HepG2 (cell line): ENCODE data around the gene HOXC11. TPM values are rescaled to one million over a fixed set of nuclear protein-coding genes. Genes with fewer than 3 reads are reported as not detected.

Experiments
- ATAC-seq: fragments of 200-7000 bp; cut with Tn5 transposase; 3 replicates; pipeline ENCODE4 v1.9.1; 2020; ENCODE audit warnings: mild to moderate bottlenecking, moderate library complexity
- BruUV-seq: library from RNA; stranded (reverse); fragments of 400-500 nt; replicated peaks from 2 replicates; lab custom pipeline; 2021; lab: Mats Ljungman, UMichigan
- CTCF ChIA-PET: fragments of 300-600 bp; formaldehyde crosslinking; extraction: SDS; loops from one replicate; lab custom pipeline; 2021; ENCODE audit warnings: low total read pairs, inconsistent platforms, low intra/inter-chr PET ratio; lab: Yijun Ruan, JAX
- POLR2A ChIA-PET: fragments of 350-600 bp; sonication (Branson Sonifier 250); formaldehyde crosslinking; loops from one replicate; lab custom pipeline; 2020; ENCODE audit warnings: antibody characterized with exemption, inconsistent platforms; lab: Yijun Ruan, JAX
- DNase-seq: peaks from one replicate; pipeline ENCODE4 v3.0.0-alpha.2; 2015; ENCODE audit warnings: low spot score
- FAIRE-seq: peaks from 3 replicates; lab custom pipeline; 2011; peaks lifted over from hg19 to GRCh38; lab: Jason Lieb, UNC
- H2AFZ ChIP-seq: one replicate; pipeline ENCODE4 v1.6.1; 2011; ENCODE audit warnings: low read length, inconsistent platforms
- H3K27ac ChIP-seq: fragments of 300-600 bp; 3 replicates; pipeline ENCODE4 v1.8.0; 2011; ENCODE audit warnings: mixed run types, mild to moderate bottlenecking, mixed read lengths, low read length, inconsistent platforms; ENCODE audit not compliant: insufficient read depth; ENCODE audit errors: extremely low read length
- H3K27me3 ChIP-seq, 2 experiments: fragments of 200-600 bp in 1 of 2; 2 replicates in 1 of 2; 3 replicates in 1 of 2; pipeline versions ENCODE4 v1.6.0 to v1.8.0; 2011; ENCODE audit warnings: low read length in 2 of 2, mild to moderate bottlenecking in 2 of 2, moderate library complexity in 2 of 2, inconsistent platforms in 1 of 2; ENCODE audit not compliant: insufficient read depth in 2 of 2, control insufficient read depth in 1 of 2
- H3K36me3 ChIP-seq, 2 experiments: fragments of 200-600 bp in 1 of 2; replicated peaks in 1 of 2; 2 replicates in 1 of 2; 3 replicates in 1 of 2; pipeline versions ENCODE4 v1.5.1 to v1.8.0; 2011; ENCODE audit warnings: low read length in 2 of 2, inconsistent platforms in 1 of 2; ENCODE audit not compliant: insufficient read depth in 2 of 2, control insufficient read depth in 1 of 2
- H3K4me1 ChIP-seq: 2 replicates; pipeline ENCODE4 v1.5.1; 2012; ENCODE audit warnings: low read length, inconsistent platforms; ENCODE audit not compliant: insufficient read depth
- H3K4me2 ChIP-seq: 2 replicates; pipeline ENCODE4 v1.6.0; 2011; ENCODE audit warnings: low read depth, low read length, inconsistent platforms
- H3K4me3 ChIP-seq, 3 experiments: fragments of 200-600 bp in 1 of 3; sonication (generic), shearing (Covaris generic) in 1 of 3; replicated peaks in 1 of 3; 2 replicates each; pipeline ENCODE4 v1.5.1; 2011 to 2016; ENCODE audit warnings: low read length in 3 of 3, inconsistent platforms in 2 of 3, low read depth in 2 of 3, mild to moderate bottlenecking in 2 of 3, control low read depth in 1 of 3, mixed read lengths in 1 of 3; ENCODE audit not compliant: insufficient read depth in 1 of 3
- H3K79me2 ChIP-seq: one replicate; pipeline ENCODE4 v1.6.1; 2011; ENCODE audit warnings: low read length, inconsistent platforms; ENCODE audit not compliant: insufficient read depth
- H3K9ac ChIP-seq: 2 replicates; pipeline ENCODE4 v1.6.0; 2011; ENCODE audit warnings: mild to moderate bottlenecking, low read depth, low read length, inconsistent platforms; ENCODE audit not compliant: insufficient read depth
- H3K9me3 ChIP-seq: 2 replicates; pipeline ENCODE4 v1.5.1; 2012; ENCODE audit warnings: mild to moderate bottlenecking, low read length
- H4K20me1 ChIP-seq: 2 replicates; pipeline ENCODE4 v1.6.0; 2011; ENCODE audit warnings: inconsistent platforms, mild to moderate bottlenecking, low read length, moderate library complexity; ENCODE audit not compliant: insufficient read depth
- IKZF1 ChIP-seq: fragments of 450-650 bp; IDR thresholded peaks from 2 replicates; pipeline ENCODE4 v1.7.1; 2016
- SIX4 ChIP-seq: sonication (generic); formaldehyde crosslinking; IDR thresholded peaks from 2 replicates; pipeline ENCODE4 v1.4.0; 2020; ENCODE audit warnings: missing genetic modification reagents
- SP4 ChIP-seq: sonication (generic); formaldehyde crosslinking; IDR thresholded peaks from 2 replicates; pipeline ENCODE4 v1.8.1; 2023; ENCODE audit warnings: mild to moderate bottlenecking, missing genetic modification reagents
- SRSF9 ChIP-seq: fragments of 200-400 bp; formaldehyde crosslinking; IDR thresholded peaks from 2 replicates; pipeline ENCODE4 v1.6.1; 2018; ENCODE audit warnings: borderline replicate concordance, mild to moderate bottlenecking, low read depth, low read length; ENCODE audit not compliant: insufficient read depth, poor library complexity, severe bottlenecking
- SUZ12 ChIP-seq: fragments of 150-350 bp; IDR thresholded peaks from 2 replicates; pipeline ENCODE4 v1.6.1; 2014; ENCODE audit warnings: low read depth, low read length
- ZNF563 ChIP-seq: sonication (generic); formaldehyde crosslinking; IDR thresholded peaks from 2 replicates; pipeline ENCODE4 v1.8.0; 2022; ENCODE audit warnings: mild to moderate bottlenecking, moderate library complexity, missing genetic modification reagents
- ZNF577 ChIP-seq: sonication (generic); formaldehyde crosslinking; IDR thresholded peaks from 2 replicates; pipeline ENCODE4 v1.4.0; 2020; ENCODE audit warnings: mild to moderate bottlenecking, low read depth, missing genetic modification reagents, borderline replicate concordance
- WGBS: methylation state at CpG from one replicate; pipeline ENCODE4 v1.1.6; 2017; ENCODE audit warnings: low lambda C conversion rate; 5-methylcytosine and 5-hydroxymethylcytosine counted together
- in situ Hi-C: cut with HindIII; loops from 2 replicates; pipeline ENCODE4 v1.10.0; 2017; ENCODE audit warnings: low pct_unique_long_range_greater_than_20kb; ENCODE audit not compliant: extremely low pct_ligation_motif_present
- intact Hi-C: fragments of 100-400 bp; cut with micrococcal nuclease; formaldehyde crosslinking; loops from one replicate; pipeline ENCODE4 v1.10.0; 2022; ENCODE audit not compliant: unreplicated experiment
- polyA plus RNA-seq, 8 experiments: library from polyadenylated mRNA; depleted of rRNA in 3 of 8; stranded (reverse) in 7 of 8; unstranded in 1 of 8; fragments of >200 nt; fragmentation: Illumina TruSeq in 4 of 8; extraction: Trizol in 4 of 8; gene quantifications; 2 replicates each; pipeline versions ENCODE4 v1.2.1 to v1.2.3, GENCODE V29; 2011 to 2016; ENCODE audit warnings: low read depth in 4 of 8, missing spikeins in 1 of 8, mixed read lengths in 1 of 8; ENCODE audit not compliant: insufficient read depth in 1 of 8
- total RNA-seq, 5 experiments: library from RNA; depleted of rRNA; stranded (reverse); fragments of >200 nt; fragmentation: Illumina TruSeq; extraction: Trizol; gene quantifications; 2 replicates each; pipeline ENCODE4 v1.2.3, GENCODE V29; 2016; ENCODE audit warnings: low read depth in 1 of 5
- TF ChIP-seq, protein P1 (sequence below): sonication (generic); formaldehyde crosslinking; IDR thresholded peaks from 2 replicates; pipeline ENCODE4 v1.8.0; 2022; ENCODE audit warnings: mild to moderate bottlenecking, missing genetic modification reagents, borderline replicate concordance
- TF ChIP-seq, protein P2 (sequence below): sonication (generic); formaldehyde crosslinking; IDR thresholded peaks from 2 replicates; pipeline ENCODE4 v1.5.0; 2020; ENCODE audit warnings: mild to moderate bottlenecking, missing genetic modification reagents

The HOXC11 gene
- total and polyA plus RNA-seq, 2 of the 13 experiments (the other 11 are each of a cell fraction or from before 2014, with no cell fraction given), result not detected

DNA sequence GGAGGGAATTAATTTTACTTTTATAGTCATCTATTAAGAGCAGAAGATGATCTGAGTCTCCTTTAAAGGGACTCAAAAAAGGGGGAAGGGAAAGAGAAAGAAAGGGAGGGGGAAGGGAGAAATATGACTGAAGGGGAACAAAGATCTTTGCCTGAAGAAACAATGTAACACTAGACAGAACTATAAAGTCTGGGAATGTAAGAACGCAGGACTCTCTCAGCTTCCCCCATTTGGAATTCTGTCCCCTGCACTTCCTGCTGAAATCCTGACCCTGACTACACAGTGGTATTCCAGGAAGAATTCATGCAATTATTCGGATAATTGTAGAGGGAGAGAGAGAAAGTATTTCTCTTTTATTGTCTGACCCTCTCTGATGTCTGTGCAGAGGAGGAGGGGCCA lies 8.6 kb upstream of the HOXC11 start:
- 2% methylated on average over 2 of the region's 2 CpGs for WGBS
- ATAC-seq (no peak), FAIRE-seq (no peak), DNase-seq (no peak)
- H3K9me3 ChIP-seq, result no peaks in the 10 kb centered on the region
- no peak overlapping the region for H3K4me2 ChIP-seq
- CTCF ChIA-PET, result no interaction called here
- 0 out of 2 replicates have a peak, but pooled peaks cover 2% of the 10 kb centered on the region for H4K20me1 ChIP-seq
- no peak for TF ChIP-seq SP4 (CRISPR knock-in tag)
- TF ChIP-seq SIX4 (CRISPR knock-in tag), result no peak
- no peak for TF ChIP-seq ZNF577 (CRISPR knock-in tag)
- TF ChIP-seq, protein P1, sequence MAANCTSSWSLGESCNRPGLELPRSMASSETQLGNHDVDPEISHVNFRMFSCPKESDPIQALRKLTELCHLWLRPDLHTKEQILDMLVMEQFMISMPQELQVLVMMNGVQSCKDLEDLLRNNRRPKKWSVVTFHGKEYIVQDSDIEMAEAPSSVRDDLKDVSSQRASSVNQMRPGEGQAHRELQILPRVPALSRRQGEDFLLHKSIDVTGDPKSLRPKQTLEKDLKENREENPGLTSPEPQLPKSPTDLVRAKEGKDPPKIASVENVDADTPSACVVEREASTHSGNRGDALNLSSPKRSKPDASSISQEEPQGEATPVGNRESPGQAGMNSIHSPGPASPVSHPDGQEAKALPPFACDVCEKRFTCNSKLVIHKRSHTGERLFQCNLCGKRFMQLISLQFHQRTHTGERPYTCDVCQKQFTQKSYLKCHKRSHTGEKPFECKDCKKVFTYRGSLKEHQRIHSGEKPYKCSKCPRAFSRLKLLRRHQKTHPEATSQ (CRISPR knock-in tag), result no peak
- TF ChIP-seq SUZ12, result no peak
- TF ChIP-seq ZNF563 (CRISPR knock-in tag), result no peak
- no peak for TF ChIP-seq SRSF9
- no peak for TF ChIP-seq IKZF1
- TF ChIP-seq, protein P2, sequence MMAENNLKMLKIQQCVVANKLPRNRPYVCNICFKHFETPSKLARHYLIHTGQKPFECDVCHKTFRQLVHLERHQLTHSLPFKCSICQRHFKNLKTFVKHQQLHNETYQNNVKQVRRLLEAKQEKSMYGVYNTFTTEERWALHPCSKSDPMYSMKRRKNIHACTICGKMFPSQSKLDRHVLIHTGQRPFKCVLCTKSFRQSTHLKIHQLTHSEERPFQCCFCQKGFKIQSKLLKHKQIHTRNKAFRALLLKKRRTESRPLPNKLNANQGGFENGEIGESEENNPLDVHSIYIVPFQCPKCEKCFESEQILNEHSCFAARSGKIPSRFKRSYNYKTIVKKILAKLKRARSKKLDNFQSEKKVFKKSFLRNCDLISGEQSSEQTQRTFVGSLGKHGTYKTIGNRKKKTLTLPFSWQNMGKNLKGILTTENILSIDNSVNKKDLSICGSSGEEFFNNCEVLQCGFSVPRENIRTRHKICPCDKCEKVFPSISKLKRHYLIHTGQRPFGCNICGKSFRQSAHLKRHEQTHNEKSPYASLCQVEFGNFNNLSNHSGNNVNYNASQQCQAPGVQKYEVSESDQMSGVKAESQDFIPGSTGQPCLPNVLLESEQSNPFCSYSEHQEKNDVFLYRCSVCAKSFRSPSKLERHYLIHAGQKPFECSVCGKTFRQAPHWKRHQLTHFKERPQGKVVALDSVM (CRISPR knock-in tag), result no peak
- no peak overlapping the region for H2AFZ ChIP-seq
- BruUV-seq, result no TSS peak
- H3K79me2 ChIP-seq, result no peaks in the 10 kb centered on the region
- H3K36me3 ChIP-seq, result no peaks in the 10 kb centered on the region
- H3K9ac ChIP-seq, result no peak overlapping the region
- intact Hi-C loops, result no loop called here
- H3K27ac ChIP-seq, result no peak overlapping the region
- no peak overlapping the region for H3K4me3 ChIP-seq
- in situ Hi-C loops, result no loop called here
- POLR2A ChIA-PET, result no interaction called here
- peaks cover 19 to 99% of the 10 kb centered on the region in 2 experiments for H3K27me3 ChIP-seq
- H3K4me1 ChIP-seq, result no peaks in the 10 kb centered on the region
